ENCODE data around the gene SNX27.

- TF ChIP-seq CTCF (IDR thresholded peaks at IDR 0.05; ENCODE audit: extremely low read depth in 1 of 2, insufficient read depth in 1 of 2, low read depth in 1 of 2, low read length in 2 of 2) (no peak), POLR2A (IDR thresholded peaks at IDR 0.05; ENCODE audit: low read depth, low read length) (no peak), POLR2AphosphoS5 (IDR thresholded peaks at IDR 0.05; ENCODE audit: insufficient read depth, low read depth, low read length) (no peak), FOS (IDR thresholded peaks at IDR 0.05; ENCODE audit: borderline replicate concordance, insufficient read depth, low read length) (no peak), MAX (IDR thresholded peaks at IDR 0.05; ENCODE audit: insufficient read depth, insufficient read length) (no peak), EZH2 (IDR thresholded peaks at IDR 0.05; ENCODE audit: borderline replicate concordance, low read depth, low read length, severe bottlenecking) (no peak), JUN (IDR thresholded peaks at IDR 0.05; ENCODE audit: borderline replicate concordance, insufficient read depth, insufficient read length, low read depth) (no peak), GATA2 (IDR thresholded peaks at IDR 0.05; ENCODE audit: insufficient read depth, insufficient read length, low read depth, low read length) (no peak)
These were observed 93.3 kb downstream of the SNX27 start for GRCh38 chr1:151705146-151705545.

Measured in endothelial cell of umbilical vein (primary cell).